GOT3 (cell line): ENCODE results near the gene AATF.

Experiments
- DNase-seq: peaks from one replicate; lab custom pipeline; 2025; ENCODE audit warnings: mixed read lengths; lab: John Stamatoyannopoulos, UW

AATF gene

DNA sequence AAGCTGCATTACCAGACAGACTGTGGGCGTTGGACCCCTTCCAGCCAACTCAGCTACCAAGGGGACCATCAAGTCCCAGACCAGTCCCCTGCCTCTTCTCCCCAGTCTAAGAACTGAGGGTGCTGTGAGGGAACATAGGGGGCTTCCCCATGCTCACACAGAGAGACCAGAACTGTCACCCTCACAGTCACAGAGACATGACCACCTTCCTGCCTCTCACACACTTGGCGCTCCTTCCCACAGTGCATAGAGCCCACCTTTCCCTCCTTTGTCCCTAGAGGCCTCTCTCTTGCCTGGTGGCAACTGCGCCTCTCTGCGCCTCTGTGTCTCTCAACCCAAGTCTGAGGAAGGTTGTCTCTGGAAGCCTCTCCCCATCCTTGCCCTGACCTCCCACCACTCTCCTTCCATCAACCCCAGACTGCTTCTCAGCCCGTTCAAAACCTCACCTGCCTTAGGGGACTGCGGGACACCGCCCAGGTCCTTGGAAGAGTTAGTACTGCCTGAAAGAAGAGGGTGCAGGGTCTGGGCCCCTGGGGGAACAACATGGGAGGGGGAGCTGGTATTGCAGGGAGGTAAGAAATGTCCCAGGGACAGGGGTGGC, 17.6 kb upstream of the AATF start:
- DNase-seq: no peak

DNA sequence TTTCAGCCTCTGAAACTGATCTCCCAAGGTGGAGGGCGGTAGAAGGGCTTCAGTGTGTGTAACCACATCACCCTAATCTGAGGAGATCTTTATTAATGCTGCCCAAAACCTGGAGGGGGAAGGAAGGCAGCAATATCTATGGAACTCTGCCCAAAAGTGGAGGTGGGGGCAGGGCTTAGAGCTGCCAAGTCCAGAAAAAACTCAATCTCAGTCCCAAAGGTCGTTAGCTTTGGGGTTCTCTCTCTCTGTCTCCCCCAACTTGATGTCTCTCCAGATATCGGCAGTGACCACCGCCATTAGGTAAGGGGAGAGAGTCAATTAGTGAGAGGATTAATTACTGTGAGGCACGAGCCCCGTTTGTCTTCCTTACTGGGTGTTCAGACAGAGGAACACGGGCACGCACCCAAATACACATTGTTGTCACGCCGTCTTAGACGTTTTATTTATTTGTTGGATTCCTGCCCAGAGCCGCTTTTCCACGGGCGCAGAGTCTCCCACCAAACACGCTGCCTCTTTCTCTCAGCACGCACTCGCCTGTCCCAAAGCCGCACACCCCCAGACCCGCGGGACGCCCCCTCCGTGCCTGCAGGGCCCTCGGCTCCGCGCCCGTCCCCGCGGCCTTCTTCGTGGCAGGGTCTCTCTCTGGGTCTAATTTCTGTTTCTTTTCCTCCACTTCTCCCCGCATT, 16.9 kb upstream of the AATF start:
- DNase-seq: no peak

DNA sequence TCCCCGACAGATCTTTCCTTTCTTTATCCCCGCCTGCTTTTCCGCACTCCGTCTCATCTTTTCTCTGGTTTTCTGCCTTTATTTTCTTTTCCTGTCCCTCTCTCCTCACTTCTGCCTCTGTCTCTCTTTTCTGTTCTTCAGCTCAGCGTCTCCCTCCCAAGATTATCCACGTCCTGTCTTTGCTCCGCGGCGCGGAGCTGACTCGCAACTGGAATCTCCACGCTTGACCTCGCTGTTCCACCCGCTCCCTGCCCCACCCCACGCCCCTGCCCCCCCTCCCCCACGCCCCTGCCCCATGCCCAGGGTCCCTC, 16.4 kb upstream of the AATF start:
- DNase-seq: no peak

- no peak for DNase-seq
Measured at GRCh38 chr17:36932694-36933511, 15.9 kb upstream of the AATF start.

DNA sequence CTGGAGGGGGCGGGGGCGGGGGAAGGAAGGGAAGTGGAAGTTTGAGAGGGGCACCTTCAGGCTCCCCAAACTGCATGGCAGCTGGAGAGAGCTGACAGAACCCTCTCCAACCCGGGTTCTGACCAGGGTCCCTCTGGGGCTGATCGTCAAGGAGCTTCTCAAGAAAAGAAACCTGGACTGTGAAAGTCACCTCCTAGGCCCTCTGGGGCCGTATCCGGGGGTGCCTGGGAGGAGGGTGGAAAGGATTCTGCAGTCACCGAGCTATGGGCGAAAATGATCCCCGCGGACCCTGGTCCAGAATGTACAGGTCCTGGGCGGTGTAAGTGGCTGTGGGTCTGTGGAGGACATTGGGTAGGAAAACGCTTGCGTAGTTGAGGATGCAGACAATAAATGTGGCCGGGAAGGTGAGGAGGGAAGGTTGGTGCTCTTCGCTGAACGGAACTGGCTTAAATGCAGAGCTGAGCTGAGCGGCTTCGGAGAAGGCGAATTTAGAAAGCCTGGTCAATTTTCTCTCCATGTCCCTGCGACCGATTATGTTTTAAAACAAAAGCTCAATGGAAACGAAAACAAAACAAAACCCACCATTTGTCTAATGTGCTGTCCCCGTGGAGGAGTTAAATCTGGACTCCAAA, 15.1 kb upstream of the AATF start:
- DNase-seq: no peak

GRCh38 chr17:36934144-36934691, 14.5 kb upstream of the AATF start:
- no peak for DNase-seq

GRCh38 chr17:36934692-36935630, 13.8 kb upstream of the AATF start:
- no peak for DNase-seq

DNA sequence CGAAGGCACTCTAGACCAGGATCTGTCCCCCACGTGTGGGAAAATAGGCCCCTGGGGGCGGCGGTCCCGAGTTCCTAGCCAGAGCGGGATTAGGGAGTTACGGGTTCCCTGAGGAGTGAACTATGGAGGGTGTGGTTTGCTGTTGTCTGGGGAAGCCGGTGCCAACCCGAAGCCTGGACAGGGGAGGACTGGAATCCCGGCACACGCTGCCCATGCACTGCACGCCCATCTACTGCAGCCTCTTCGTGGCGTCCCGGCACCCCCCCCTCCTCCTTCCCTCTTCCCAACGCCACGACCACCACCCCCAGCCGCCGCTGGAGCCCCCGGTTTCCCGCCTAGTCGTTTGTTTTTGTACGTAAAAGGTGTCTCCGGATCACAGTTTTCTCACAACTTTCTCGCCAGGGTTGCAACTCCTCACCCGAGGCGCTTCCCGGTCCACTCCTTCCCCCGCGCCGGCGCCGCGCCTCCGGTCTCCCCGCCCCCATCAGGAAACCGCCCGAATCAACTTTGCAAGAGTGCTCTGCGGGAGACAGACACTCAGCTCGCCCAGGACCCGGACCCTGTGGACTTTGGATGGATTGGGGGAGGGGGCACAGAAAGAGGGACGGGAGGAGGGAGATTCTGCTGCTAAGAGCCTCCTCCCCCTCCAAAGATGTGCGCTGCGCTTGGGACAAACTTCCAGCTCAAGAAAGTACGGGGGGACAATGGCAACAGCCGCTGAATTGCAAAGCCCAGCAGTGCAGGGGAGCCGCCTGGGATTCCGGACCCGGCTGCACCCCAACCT, 12.9 kb upstream of the AATF start:
- DNase-seq: no peak

- DNase-seq: no peak
Measured at GRCh38 chr17:36936455-36937000, 12.2 kb upstream of the AATF start.

GRCh38 chr17:36937001-36937958, 11.5 kb upstream of the AATF start, which contains the start of gene LHX1:
LHX1 (plus strand) TSS chr17:36937475; CDS start chr17:36938198, 723 bp downstream.
- DNase-seq: no peak

DNA sequence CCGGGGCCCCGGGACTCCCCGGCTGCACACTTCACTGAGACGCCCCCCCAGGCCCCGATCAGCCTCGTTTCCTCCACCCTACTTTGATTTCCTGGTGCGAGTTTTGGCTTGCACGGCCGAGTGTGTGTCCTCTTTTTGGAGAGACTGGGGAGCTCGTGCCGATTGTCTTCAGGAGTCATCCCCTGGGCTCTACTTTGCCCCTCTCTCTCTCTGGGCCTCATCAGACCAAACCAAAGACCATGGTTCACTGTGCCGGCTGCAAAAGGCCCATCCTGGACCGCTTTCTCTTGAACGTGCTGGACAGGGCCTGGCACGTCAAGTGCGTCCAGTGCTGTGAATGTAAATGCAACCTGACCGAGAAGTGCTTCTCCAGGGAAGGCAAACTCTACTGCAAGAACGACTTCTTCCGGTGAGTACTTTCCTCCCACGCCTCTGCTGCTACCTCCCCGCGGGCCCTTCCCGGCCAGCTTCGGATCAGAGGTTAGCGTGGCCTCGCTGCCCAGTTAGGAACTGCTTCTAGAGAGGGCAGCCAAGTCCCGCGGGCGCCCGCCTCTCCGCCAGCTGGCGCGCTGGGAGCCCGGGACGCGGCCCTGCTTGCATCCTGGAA, 10.7 kb upstream of the AATF start:
- no peak for DNase-seq

- DNase-seq: no peak
Measured at GRCh38 chr17:36938566-36939051, 10.1 kb upstream of the AATF start.

DNA sequence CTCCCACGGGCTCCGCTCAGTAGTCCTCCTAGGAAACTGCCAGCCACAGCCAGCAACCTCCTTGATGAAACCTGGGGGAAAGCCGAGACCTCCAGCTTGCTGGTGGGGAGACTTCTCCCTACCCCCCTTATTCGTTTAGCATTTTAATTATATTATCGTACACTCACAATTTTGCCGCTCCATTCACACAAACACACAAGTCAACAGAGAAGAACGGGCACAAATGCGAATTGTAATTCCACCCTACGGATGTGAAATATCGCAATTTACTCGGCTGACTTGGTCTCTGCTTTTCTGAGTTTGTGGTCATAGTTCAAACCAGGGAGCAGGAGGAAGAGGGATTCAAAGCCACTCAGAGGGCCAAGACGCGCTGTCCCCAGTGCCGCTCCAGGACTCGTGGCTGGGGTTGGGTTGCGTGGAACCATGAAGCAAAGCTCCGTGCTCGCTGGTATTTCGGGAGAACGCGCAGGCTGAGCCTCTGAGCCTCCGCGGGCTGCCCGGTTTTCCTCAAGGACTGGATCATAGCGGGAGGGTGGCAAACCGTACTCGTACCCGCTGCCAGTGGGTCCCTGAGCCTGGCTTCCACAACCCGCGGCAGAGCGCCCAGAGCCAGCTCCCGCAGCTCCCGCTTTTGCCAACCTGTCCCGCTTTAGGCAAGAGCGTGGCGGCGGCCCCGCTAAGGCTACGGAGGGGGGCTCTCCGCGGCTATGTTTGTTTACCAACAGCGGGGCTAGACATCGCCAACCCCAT, 9.5 kb upstream of the AATF start:
- no peak for DNase-seq

DNA sequence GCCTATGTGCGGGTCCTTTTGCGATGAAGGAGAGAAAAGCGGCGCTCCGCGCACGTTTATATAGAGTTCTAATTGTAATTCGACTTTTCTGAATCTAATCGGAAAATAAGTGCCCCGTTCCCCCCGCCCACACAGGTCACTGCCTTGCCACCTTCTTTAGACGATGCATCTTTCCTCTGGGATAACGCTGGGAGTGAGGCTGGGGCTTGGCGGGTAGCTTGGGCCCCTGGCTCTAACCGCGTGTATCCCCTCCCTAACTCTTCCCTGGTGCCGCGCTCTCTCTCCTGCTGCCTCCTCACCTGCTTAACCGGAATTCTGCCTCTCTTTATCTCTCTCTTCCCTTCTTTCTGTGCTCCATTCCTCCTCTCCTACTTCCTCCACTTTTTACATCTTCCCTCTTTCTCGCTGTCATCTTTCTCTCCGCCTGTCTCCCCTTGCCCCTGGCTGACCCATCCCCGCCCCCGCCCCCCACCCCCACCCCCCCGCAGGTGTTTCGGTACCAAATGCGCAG, 8.9 kb upstream of the AATF start:
- no peak for DNase-seq

- DNase-seq: no peak
Measured at GRCh38 chr17:36940313-36941264, 8.2 kb upstream of the AATF start.
